ENCODE measurements around the gene SLC24A3. TPM values are rescaled to one million over a fixed set of nuclear protein-coding genes. Genes with fewer than 3 reads are reported as not detected.

Gene SLC24A3
- total and polyA plus RNA-seq, 2 experiments from 2014 or later, result 0.81 to 2.5 TPM

DNA sequence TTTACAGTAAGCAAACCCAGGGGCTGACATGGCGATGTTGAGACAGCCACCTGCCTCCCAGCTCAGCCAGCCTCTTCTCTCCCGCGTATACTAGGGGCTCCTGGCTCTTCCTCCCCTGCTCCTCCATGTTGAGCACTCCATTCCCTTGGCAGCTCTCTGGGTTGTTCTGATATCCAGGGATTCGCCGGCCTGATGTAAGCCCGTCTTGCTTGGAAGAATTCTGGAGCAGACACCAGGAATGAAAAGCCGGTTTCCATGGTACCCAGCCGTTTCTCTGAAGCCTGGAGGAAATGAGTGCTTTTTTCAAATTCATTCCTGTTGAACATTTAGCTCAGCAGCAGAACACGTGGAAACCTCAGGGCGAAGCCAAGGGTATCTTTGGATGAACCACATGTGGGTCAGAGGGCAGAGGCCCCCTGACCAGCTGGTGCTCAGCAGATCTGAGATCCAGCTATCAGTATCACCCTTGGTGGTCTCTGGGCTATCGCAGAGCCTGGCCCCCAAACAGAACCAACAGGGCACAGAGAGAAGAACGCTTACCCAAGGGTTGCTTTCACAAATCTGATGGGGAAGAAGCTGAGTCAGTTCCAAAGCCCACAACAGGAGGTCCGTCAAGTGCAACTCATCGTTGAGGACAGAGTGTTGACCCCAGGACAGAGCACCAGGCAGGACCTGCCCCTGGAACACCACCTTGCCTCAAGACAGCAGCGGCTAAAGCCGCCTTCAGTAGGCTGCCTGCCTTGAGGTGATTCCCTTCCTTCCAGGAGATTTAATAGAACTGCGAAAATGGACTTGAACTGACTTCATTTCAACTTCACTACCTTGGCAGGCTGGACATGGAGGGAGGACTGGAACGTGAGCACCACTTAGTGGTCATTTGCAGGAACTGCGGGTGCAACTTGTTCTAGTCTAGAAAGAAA, 449.5 kb downstream of the SLC24A3 start:
- no peaks in the 10 kb centered on the region for H3K27me3 Mint-ChIP-seq (ENCODE audit: insufficient read depth, low read depth, poor library complexity)
- no peak overlapping the region for H3K4me3 Mint-ChIP-seq
- peak; percentile 83 for DNase-seq (ENCODE audit: low spot score)
- ATAC-seq, result peak; percentile 80
- no peaks in the 10 kb centered on the region for H3K36me3 Mint-ChIP-seq (ENCODE audit: low read depth)
- no peaks in the 10 kb centered on the region for H3K36me3 ChIP-seq (ENCODE audit: insufficient read depth)
- no peak overlapping the region for H3K4me2 ChIP-seq
- no peak overlapping the region for H3K4me3 ChIP-seq
- H4K20me1 ChIP-seq (replicated peaks; ENCODE audit: insufficient read depth), result no peaks in the 10 kb centered on the region
- H3K9me3 Mint-ChIP-seq, result no peaks in the 10 kb centered on the region
- no peaks in the 10 kb centered on the region for H3K9me2 ChIP-seq (ENCODE audit: insufficient read depth)
- peaks cover 16% of the 10 kb centered on the region for H3K4me1 Mint-ChIP-seq
- H3F3A ChIP-seq (replicated peaks; ENCODE audit: low read depth), result no peaks in the 10 kb centered on the region
- no peak for TF ChIP-seq EZH2phosphoT487 (IDR thresholded peaks at IDR 0.05; ENCODE audit: unreplicated experiment)
- TF ChIP-seq STAT1 (IDR thresholded peaks at IDR 0.05; ENCODE audit: unreplicated experiment), result no peak
- TF ChIP-seq, protein P1, sequence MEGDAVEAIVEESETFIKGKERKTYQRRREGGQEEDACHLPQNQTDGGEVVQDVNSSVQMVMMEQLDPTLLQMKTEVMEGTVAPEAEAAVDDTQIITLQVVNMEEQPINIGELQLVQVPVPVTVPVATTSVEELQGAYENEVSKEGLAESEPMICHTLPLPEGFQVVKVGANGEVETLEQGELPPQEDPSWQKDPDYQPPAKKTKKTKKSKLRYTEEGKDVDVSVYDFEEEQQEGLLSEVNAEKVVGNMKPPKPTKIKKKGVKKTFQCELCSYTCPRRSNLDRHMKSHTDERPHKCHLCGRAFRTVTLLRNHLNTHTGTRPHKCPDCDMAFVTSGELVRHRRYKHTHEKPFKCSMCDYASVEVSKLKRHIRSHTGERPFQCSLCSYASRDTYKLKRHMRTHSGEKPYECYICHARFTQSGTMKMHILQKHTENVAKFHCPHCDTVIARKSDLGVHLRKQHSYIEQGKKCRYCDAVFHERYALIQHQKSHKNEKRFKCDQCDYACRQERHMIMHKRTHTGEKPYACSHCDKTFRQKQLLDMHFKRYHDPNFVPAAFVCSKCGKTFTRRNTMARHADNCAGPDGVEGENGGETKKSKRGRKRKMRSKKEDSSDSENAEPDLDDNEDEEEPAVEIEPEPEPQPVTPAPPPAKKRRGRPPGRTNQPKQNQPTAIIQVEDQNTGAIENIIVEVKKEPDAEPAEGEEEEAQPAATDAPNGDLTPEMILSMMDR (conservative IDR thresholded peaks at IDR 0.05; ENCODE audit: low read depth in 2 of 2), result peak; percentile 94 to 97
- no peak for TF ChIP-seq POLR2AphosphoS5 (IDR thresholded peaks at IDR 0.05; ENCODE audit: low read depth)
- TF ChIP-seq, protein P2, sequence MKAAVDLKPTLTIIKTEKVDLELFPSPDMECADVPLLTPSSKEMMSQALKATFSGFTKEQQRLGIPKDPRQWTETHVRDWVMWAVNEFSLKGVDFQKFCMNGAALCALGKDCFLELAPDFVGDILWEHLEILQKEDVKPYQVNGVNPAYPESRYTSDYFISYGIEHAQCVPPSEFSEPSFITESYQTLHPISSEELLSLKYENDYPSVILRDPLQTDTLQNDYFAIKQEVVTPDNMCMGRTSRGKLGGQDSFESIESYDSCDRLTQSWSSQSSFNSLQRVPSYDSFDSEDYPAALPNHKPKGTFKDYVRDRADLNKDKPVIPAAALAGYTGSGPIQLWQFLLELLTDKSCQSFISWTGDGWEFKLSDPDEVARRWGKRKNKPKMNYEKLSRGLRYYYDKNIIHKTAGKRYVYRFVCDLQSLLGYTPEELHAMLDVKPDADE (IDR thresholded peaks at IDR 0.05), result no peak
- peak overlapping the region; percentile 59; the same call in 1 of the 2 replicates for H2AFZ ChIP-seq
- H3K4me1 ChIP-seq (ENCODE audit: insufficient read depth), result peaks cover 9% of the 10 kb centered on the region; the same call in 1 of the 2 replicates
- H3K27ac ChIP-seq (ENCODE audit: low read depth), result no peak overlapping the region
- H3K27me3 ChIP-seq (ENCODE audit: insufficient read depth), result no peaks in the 10 kb centered on the region
- no peak overlapping the region for H3K27ac Mint-ChIP-seq
- no peaks in the 10 kb centered on the region for H3K79me2 ChIP-seq (replicated peaks; ENCODE audit: insufficient read depth)

DNA sequence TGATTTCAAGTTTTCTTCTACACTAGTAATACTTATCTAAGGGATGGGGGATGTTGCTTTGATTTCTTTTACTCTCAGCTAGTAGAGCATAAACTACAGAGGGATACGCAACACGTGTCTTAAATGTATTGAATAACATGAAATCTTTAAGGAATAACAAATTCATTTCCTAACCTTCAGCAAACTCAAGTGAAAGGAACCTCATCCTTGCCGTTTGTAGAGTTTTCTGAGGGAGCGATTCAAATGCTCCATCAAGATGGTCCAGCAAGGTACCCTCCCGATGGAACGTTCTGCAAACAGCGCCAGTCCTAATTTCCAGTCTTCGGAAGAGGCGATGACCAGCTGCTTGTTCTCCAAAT, 450.2 kb downstream of the SLC24A3 start:
- Mint-ChIP-seq H3K4me3 (no peak overlapping the region), H3K36me3 (ENCODE audit: low read depth) (no peaks in the 10 kb centered on the region), H3K27ac (no peak overlapping the region), H3K9me3 (no peaks in the 10 kb centered on the region), H3K27me3 (ENCODE audit: insufficient read depth, low read depth, poor library complexity) (no peaks in the 10 kb centered on the region), H3K4me1 (peaks cover 16% of the 10 kb centered on the region)
- Histone ChIP-seq H3K79me2 (replicated peaks; ENCODE audit: insufficient read depth) (no peaks in the 10 kb centered on the region), H3K27ac (ENCODE audit: low read depth) (no peak overlapping the region), H3K4me3 (no peak overlapping the region), H3F3A (replicated peaks; ENCODE audit: low read depth) (no peaks in the 10 kb centered on the region), H4K20me1 (replicated peaks; ENCODE audit: insufficient read depth) (no peaks in the 10 kb centered on the region), H3K36me3 (ENCODE audit: insufficient read depth) (no peaks in the 10 kb centered on the region), H2AFZ (no peak overlapping the region), H3K9me2 (ENCODE audit: insufficient read depth) (no peaks in the 10 kb centered on the region), H3K4me2 (no peak overlapping the region), H3K4me1 (ENCODE audit: insufficient read depth) (peaks cover 9% of the 10 kb centered on the region; the same call in 1 of the 2 replicates), H3K27me3 (ENCODE audit: insufficient read depth) (no peaks in the 10 kb centered on the region)
- ATAC-seq, result no peak
- no peak for DNase-seq (ENCODE audit: low spot score)
- TF ChIP-seq JUNB (IDR thresholded peaks at IDR 0.05; ENCODE audit: unreplicated experiment) (no peak), CREB1 (CRISPR knock-in tag; IDR thresholded peaks at IDR 0.05; ENCODE audit: low read depth) (no peak), ZNF331 (CRISPR knock-in tag; IDR thresholded peaks at IDR 0.05; ENCODE audit: low read depth) (no peak), ZNF114 (CRISPR knock-in tag; IDR thresholded peaks at IDR 0.05) (no peak), POLR2AphosphoS5 (IDR thresholded peaks at IDR 0.05; ENCODE audit: low read depth) (no peak), EZH2 (IDR thresholded peaks at IDR 0.05; ENCODE audit: low read depth, unreplicated experiment) (no peak)
- TF ChIP-seq, protein P3, sequence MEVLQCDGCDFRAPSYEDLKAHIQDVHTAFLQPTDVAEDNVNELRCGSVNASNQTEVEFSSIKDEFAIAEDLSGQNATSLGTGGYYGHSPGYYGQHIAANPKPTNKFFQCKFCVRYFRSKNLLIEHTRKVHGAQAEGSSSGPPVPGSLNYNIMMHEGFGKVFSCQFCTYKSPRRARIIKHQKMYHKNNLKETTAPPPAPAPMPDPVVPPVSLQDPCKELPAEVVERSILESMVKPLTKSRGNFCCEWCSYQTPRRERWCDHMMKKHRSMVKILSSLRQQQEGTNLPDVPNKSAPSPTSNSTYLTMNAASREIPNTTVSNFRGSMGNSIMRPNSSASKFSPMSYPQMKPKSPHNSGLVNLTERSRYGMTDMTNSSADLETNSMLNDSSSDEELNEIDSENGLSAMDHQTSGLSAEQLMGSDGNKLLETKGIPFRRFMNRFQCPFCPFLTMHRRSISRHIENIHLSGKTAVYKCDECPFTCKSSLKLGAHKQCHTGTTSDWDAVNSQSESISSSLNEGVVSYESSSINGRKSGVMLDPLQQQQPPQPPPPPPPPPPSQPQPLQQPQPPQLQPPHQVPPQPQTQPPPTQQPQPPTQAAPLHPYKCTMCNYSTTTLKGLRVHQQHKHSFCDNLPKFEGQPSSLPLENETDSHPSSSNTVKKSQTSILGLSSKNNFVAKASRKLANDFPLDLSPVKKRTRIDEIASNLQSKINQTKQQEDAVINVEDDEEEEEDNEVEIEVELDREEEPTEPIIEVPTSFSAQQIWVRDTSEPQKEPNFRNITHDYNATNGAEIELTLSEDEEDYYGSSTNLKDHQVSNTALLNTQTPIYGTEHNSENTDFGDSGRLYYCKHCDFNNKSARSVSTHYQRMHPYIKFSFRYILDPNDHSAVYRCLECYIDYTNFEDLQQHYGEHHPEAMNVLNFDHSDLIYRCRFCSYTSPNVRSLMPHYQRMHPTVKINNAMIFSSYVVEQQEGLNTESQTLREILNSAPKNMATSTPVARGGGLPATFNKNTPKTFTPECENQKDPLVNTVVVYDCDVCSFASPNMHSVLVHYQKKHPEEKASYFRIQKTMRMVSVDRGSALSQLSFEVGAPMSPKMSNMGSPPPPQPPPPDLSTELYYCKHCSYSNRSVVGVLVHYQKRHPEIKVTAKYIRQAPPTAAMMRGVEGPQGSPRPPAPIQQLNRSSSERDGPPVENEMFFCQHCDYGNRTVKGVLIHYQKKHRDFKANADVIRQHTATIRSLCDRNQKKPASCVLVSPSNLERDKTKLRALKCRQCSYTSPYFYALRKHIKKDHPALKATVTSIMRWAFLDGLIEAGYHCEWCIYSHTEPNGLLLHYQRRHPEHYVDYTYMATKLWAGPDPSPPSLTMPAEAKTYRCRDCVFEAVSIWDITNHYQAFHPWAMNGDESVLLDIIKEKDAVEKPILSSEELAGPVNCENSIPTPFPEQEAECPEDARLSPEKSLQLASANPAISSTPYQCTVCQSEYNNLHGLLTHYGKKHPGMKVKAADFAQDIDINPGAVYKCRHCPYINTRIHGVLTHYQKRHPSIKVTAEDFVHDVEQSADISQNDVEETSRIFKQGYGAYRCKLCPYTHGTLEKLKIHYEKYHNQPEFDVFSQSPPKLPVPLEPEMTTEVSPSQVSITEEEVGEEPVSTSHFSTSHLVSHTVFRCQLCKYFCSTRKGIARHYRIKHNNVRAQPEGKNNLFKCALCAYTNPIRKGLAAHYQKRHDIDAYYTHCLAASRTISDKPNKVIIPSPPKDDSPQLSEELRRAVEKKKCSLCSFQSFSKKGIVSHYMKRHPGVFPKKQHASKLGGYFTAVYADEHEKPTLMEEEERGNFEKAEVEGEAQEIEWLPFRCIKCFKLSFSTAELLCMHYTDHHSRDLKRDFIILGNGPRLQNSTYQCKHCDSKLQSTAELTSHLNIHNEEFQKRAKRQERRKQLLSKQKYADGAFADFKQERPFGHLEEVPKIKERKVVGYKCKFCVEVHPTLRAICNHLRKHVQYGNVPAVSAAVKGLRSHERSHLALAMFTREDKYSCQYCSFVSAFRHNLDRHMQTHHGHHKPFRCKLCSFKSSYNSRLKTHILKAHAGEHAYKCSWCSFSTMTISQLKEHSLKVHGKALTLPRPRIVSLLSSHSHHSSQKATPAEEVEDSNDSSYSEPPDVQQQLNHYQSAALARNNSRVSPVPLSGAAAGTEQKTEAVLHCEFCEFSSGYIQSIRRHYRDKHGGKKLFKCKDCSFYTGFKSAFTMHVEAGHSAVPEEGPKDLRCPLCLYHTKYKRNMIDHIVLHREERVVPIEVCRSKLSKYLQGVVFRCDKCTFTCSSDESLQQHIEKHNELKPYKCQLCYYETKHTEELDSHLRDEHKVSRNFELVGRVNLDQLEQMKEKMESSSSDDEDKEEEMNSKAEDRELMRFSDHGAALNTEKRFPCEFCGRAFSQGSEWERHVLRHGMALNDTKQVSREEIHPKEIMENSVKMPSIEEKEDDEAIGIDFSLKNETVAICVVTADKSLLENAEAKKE (CRISPR knock-in tag; IDR thresholded peaks at IDR 0.05), result no peak
